Right cardiac atrium (tissue), 5 donors: ENCODE data around the gene NDUFAF8. TPM values are rescaled to one million over a fixed set of nuclear protein-coding genes. Genes with fewer than 3 reads are reported as not detected.
A peak's percentile ranks its signal among the peaks of the same experiment; 100 is the strongest.

Experiments used
- ATAC-seq, 2 donors: fragments of 200-7000 bp; cut with Tn5 transposase; one replicate each; pipeline versions ENCODE4 v1.8.0 to v1.9.1; 2020; ENCODE audit warnings: moderate library complexity in 2 of 2, mild to moderate bottlenecking in 1 of 2
- DNase-seq, 3 donors: peaks; one replicate each; pipeline ENCODE4 v3.0.0-alpha.2; 2020
- H3K27ac ChIP-seq: one replicate; pipeline ENCODE4 v1.5.1; 2013; ENCODE audit warnings: mild to moderate bottlenecking, low read length, control low read depth, moderate library complexity
- H3K27me3 ChIP-seq: one replicate; pipeline ENCODE4 v1.6.1; 2013; ENCODE audit not compliant: control insufficient read depth, insufficient read depth
- H3K4me1 ChIP-seq: one replicate; pipeline ENCODE4 v1.6.1; 2013; ENCODE audit warnings: low read length; ENCODE audit not compliant: control insufficient read depth, insufficient read depth
- H3K4me3 ChIP-seq: one replicate; pipeline ENCODE4 v1.5.1; 2013; ENCODE audit warnings: low read length, control low read depth
- H3K9me3 ChIP-seq: one replicate; pipeline ENCODE4 v1.6.1; 2013; ENCODE audit warnings: low read length; ENCODE audit not compliant: control insufficient read depth
- WGBS: extraction: QIAGEN DNeasy Blood & Tissue Kit; methylation state at CpG from one replicate; pipeline ENCODE4 v1.1.7; 2013; 5-methylcytosine and 5-hydroxymethylcytosine counted together
- intact Hi-C, 4 donors: fragments of 100-400 bp; cut with DNase I; formaldehyde crosslinking; loops; one replicate each; pipeline versions ENCODE4 v1.11.0 to v1.14.0; 2022 to 2023
- polyA plus RNA-seq: library from polyadenylated mRNA; stranded (reverse); fragments of 200-250 nt; gene quantifications from one replicate; pipeline ENCODE4 v1.2.3, GENCODE V29; 2013
- total RNA-seq, 4 donors: library from RNA; stranded (reverse); fragmentation: NEBNext Ultra II Directional; extraction: Animal tissue kit (Norgen Biotek cat#: 25700); gene quantifications; one replicate each; pipeline ENCODE4 v1.2.1, GENCODE V29; 2021
- donor health status: healthy with polysubstance abuse.
- donor health status: DM: no; HTN: yes; CAD: no.
- donor health status: DM: no; HTN: no; CAD: no.
- donor health status: DM: no; HTN: yes; CAD: no; lungs with severe emphysema.
- donor health status: DM: yes; HTN: yes; CAD: no.

NDUFAF8 gene
- total and polyA plus RNA-seq, 5 donors, result 51.5 to 75.4 (median 55.0) TPM

DNA sequence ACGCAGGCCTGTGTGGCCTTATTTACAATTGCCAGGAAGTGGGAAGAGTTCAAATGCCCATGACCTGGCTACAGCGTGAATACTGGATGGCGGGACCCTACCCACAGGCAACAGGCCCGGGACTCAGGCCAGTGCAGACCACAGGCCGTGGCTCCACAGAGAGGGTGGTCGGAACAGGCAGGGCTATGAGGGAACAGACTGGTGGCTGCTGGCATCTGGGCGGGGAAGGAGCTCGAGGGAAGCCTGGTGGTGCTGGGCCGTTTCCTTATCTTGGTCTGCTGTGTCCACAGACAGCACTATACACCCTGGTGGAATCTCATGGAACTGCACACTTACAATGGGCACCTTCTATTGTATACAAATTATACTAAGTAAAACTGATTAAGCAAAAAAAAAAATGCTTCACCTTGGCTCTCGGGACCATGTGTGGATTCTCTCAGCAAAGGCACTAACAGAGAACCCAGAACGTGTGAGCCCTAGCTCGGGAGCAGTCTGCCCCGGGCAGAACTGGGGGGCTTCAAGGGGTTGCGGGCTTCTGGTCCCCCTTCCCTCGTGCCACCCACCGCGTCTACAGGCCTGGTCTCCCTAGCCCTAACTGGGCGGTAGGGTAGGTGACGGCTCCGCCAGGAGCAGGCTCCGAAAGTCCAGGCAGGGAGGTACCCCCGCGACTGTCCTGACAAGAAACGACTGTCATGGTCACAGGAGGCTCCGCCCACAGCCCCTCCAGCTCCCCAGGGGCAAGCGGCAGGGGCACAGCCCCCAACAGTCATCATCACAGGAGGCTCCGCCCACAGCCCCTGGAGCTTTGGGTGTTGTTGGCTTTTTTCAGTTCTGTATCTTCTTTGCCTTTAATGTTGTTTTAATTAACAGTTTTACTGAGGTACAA, 38.2 kb upstream of the NDUFAF8 start:
- Histone ChIP-seq H3K27me3 (no peaks in the 10 kb centered on the region), H3K4me3 (no peak overlapping the region), H3K27ac (no peak overlapping the region), H3K9me3 (no peaks in the 10 kb centered on the region), H3K4me1 (no peaks in the 10 kb centered on the region)
- intact Hi-C loops, result loop anchor here in 1 of 4 donors (2.0 kb wide), 1 partner anchor 58 kb away; no protein-coding TSS in a partner anchor
- WGBS, result 71% methylated on average over 27 of the region's 27 CpGs
- ATAC-seq (peak; percentile 53 to 63), DNase-seq (peak in 1 of 3 donors; percentile 68)

DNA sequence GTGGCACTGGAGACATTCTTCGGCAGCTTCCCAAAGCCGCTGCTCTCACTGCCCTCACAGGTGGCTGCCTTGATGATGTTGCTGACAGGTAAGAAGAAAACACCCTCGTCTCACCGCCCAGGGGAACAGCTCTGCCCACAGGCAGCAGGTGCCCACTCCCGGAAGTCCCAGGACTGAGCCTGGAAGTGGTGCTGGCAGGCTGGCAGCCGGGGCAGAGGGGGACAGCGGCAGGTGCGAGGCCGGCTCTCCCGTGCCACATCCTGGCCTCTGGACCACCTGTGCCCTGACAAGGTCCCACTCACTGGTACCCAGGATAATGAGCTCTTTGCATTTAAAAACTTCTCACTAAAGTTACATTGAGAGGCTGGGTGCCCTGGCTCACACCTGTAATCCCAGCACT, 36.8 kb upstream of the NDUFAF8 start:
- no peaks in the 10 kb centered on the region for H3K27me3 ChIP-seq
- no peak for ATAC-seq
- H3K4me3 ChIP-seq, result no peak overlapping the region
- H3K4me1 ChIP-seq, result no peaks in the 10 kb centered on the region
- no peaks in the 10 kb centered on the region for H3K9me3 ChIP-seq
- intact Hi-C loops, result no loop called here
- 97% methylated on average over 10 of the region's 10 CpGs for WGBS
- no peak overlapping the region for H3K27ac ChIP-seq
- peak in 1 of 3 donors; percentile 18 for DNase-seq

- WGBS, result 96% methylated on average over 20 of the region's 20 CpGs
- Histone ChIP-seq H3K4me3 (no peak overlapping the region), H3K9me3 (no peaks in the 10 kb centered on the region), H3K27ac (no peak overlapping the region), H3K4me1 (no peaks in the 10 kb centered on the region), H3K27me3 (no peaks in the 10 kb centered on the region)
- DNase-seq (peak in 1 of 3 donors; percentile 26), ATAC-seq (no peak)
- intact Hi-C loops, result no loop called here
Measured at GRCh38 chr17:81203136-81203535, 36.0 kb upstream of the NDUFAF8 start.

DNA sequence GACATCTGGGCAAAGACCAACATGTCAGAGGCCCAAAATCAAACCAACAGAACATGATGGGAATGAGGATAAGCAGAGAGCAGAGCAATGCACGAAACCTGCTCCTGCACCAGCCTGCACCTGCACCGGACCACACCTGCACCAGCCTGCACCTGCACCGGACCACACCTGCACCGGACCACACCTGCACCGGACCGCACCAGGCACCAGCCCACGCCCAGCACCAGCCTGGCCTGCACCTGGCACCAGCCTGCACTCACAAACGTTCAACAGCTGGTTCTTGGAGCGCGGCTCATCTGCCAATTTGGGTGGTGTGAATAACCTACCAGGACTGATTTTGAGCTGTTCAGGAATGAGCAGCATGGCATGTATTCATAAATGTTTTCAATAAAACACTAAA, 34.5 kb upstream of the NDUFAF8 start:
- Histone ChIP-seq H3K4me3 (no peak overlapping the region), H3K27me3 (no peaks in the 10 kb centered on the region), H3K9me3 (no peaks in the 10 kb centered on the region), H3K27ac (no peak overlapping the region), H3K4me1 (no peaks in the 10 kb centered on the region)
- intact Hi-C loops, result no loop called here
- 88% methylated on average over 10 of the region's 10 CpGs for WGBS
- no peak for ATAC-seq
- peak in 1 of 3 donors; percentile 14 for DNase-seq

DNA sequence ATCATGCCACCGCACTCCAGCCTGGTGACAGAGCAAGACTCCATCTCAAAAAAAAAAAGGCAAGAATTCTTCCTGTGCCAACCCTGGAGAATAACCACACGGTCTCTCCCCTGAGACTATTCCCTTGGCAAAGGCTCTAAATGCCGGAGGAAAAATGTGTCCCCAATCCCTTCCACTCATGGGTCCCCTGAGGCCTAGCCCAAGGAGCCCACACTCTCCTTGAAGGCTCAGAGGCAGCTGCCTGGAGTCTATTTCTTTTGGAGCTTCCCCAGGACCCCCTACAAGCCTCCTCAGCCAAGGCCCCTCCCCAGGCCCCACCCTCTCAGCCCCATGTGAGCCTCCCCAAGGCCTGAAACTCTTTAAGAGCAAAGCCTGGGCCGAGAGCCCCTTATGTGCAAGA, 33.0 kb upstream of the NDUFAF8 start:
- no peaks in the 10 kb centered on the region for H3K4me1 ChIP-seq
- no peak overlapping the region for H3K27ac ChIP-seq
- no peaks in the 10 kb centered on the region for H3K9me3 ChIP-seq
- intact Hi-C loops, result no loop called here
- ATAC-seq (no peak), DNase-seq (peak in 1 of 3 donors; percentile 37)
- 72% methylated on average over 4 of the region's 4 CpGs for WGBS
- no peak overlapping the region for H3K4me3 ChIP-seq
- no peaks in the 10 kb centered on the region for H3K27me3 ChIP-seq

GRCh38 chr17:81206657-81207056, 32.5 kb upstream of the NDUFAF8 start:
- Histone ChIP-seq H3K4me3 (no peak overlapping the region), H3K27ac (no peak overlapping the region), H3K4me1 (no peaks in the 10 kb centered on the region), H3K9me3 (no peaks in the 10 kb centered on the region), H3K27me3 (no peaks in the 10 kb centered on the region)
- intact Hi-C loops, result no loop called here
- DNase-seq (peak in 1 of 3 donors; percentile 11), ATAC-seq (no peak)
- 93% methylated on average over 12 of the region's 12 CpGs for WGBS

GRCh38 chr17:81207610-81208581, 31.2 kb upstream of the NDUFAF8 start:
- no peak for ATAC-seq
- no peaks in the 10 kb centered on the region for H3K27me3 ChIP-seq
- peak in 1 of 3 donors; percentile 35 for DNase-seq
- no peaks in the 10 kb centered on the region for H3K9me3 ChIP-seq
- no peak overlapping the region for H3K4me3 ChIP-seq
- no peaks in the 10 kb centered on the region for H3K4me1 ChIP-seq
- no peak overlapping the region for H3K27ac ChIP-seq
- intact Hi-C loops, result no loop called here
- 87% methylated on average over 21 of the region's 21 CpGs for WGBS

- intact Hi-C loops, result no loop called here
- Histone ChIP-seq H3K9me3 (no peaks in the 10 kb centered on the region), H3K27me3 (no peaks in the 10 kb centered on the region), H3K4me1 (no peaks in the 10 kb centered on the region), H3K4me3 (no peak overlapping the region), H3K27ac (no peak overlapping the region)
- ATAC-seq, result no peak
- WGBS, result 97% methylated on average over 10 of the region's 10 CpGs
- peak in 1 of 3 donors; percentile 20 for DNase-seq
Measured at GRCh38 chr17:81208651-81209050, 30.5 kb upstream of the NDUFAF8 start.

DNA sequence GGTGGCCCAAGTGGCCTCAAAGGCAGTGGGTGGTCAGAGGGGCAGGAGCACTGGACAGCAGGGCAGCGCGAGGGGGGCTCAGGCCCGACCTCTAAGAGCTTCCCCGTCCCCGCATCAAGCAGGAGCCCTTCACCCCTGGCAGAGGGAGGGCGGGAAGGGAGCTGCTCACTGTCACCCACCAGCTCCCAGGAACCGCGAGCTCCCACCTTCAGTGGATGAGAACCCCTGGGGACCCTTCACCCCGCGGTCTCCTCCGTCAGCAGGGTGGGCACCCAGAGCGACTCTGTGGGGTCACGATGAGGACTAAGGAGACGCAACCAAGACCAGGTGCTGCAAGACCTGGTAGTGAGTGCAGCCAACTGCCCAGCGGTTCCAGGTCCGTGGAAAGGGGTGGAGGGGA, 30.0 kb upstream of the NDUFAF8 start:
- Histone ChIP-seq H3K4me1 (no peaks in the 10 kb centered on the region), H3K4me3 (no peak overlapping the region), H3K9me3 (no peaks in the 10 kb centered on the region), H3K27ac (no peak overlapping the region), H3K27me3 (no peaks in the 10 kb centered on the region)
- intact Hi-C loops, result no loop called here
- DNase-seq, result no peak
- 95% methylated on average over 16 of the region's 16 CpGs for WGBS
- no peak for ATAC-seq

DNA sequence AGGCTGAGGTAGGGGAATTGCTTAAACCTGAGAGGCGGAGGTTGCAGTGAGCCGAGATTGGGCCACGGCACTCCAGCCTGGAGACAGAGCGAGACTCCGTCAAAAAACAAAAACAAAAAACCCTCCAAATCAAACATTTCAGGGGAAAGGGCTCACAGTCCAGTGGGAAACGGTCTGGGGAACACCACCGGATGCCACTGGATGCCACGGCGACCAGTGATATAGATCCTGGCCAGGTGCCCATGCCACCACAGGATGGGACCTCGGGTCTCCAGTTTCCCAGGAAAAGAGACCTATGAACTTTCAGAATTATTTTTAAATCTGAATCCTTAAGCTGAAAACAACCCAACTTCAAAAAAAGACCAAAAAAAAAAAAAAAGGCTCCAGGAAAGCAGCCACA, 28.7 kb upstream of the NDUFAF8 start:
- peak in 1 of 2 donors; percentile 21 for ATAC-seq
- WGBS, result 69% methylated on average over 10 of the region's 10 CpGs
- Histone ChIP-seq H3K4me3 (no peak overlapping the region), H3K27ac (no peak overlapping the region), H3K27me3 (no peaks in the 10 kb centered on the region), H3K9me3 (no peaks in the 10 kb centered on the region), H3K4me1 (no peaks in the 10 kb centered on the region)
- intact Hi-C loops, result no loop called here
- peak in 1 of 3 donors; percentile 73 for DNase-seq

- H3K9me3 ChIP-seq, result no peaks in the 10 kb centered on the region
- no peaks in the 10 kb centered on the region for H3K4me1 ChIP-seq
- H3K27ac ChIP-seq, result no peak overlapping the region
- intact Hi-C loops, result no loop called here
- H3K27me3 ChIP-seq, result no peaks in the 10 kb centered on the region
- ATAC-seq (peak; percentile 29 to 66), DNase-seq (peak in 1 of 3 donors; percentile 54)
- WGBS, result 66% methylated on average over 14 of the region's 14 CpGs
- no peak overlapping the region for H3K4me3 ChIP-seq
Measured at GRCh38 chr17:81210868-81211267, 28.2 kb upstream of the NDUFAF8 start.
